Activated CD4-positive, alpha-beta memory T cell treated with anti-CD3 and anti-CD28 coated beads for 36 hours (primary cell): ENCODE measurements around the gene CAMK1D. TPM values are rescaled to one million over a fixed set of nuclear protein-coding genes. Genes with fewer than 3 reads are reported as not detected.
"Not testable (repeated sequence)": the region's sequence is repeated elsewhere in the genome, so short reads cannot be mapped to it uniquely, and the experiment has no call there.

Experiments
- CTCF ChIA-PET: fragments of 350-600 bp; sonication (Branson Sonifier 250); formaldehyde crosslinking; loops from one replicate; lab custom pipeline; 2021; ENCODE audit warnings: antibody characterized with exemption, inconsistent platforms; lab: Charles Lee
- POLR2A ChIA-PET: fragments of 350-600 bp; sonication (Branson Sonifier 250); formaldehyde crosslinking; loops from one replicate; lab custom pipeline; 2021; ENCODE audit warnings: antibody characterized with exemption; lab: Charles Lee
- DNase-seq: peaks from one replicate; pipeline ENCODE4 v3.0.0-alpha.2; 2020
- H3K27ac Mint-ChIP-seq: one replicate; pipeline ENCODE4 v1.8.0; 2021; ENCODE audit warnings: mixed read lengths
- H3K27me3 Mint-ChIP-seq: one replicate; pipeline ENCODE4 v1.8.0; 2021; ENCODE audit warnings: mixed read lengths
- H3K36me3 Mint-ChIP-seq: one replicate; pipeline ENCODE4 v1.8.0; 2021; ENCODE audit warnings: mixed read lengths
- H3K4me1 Mint-ChIP-seq: one replicate; pipeline ENCODE4 v1.8.0; 2021; ENCODE audit warnings: low read depth, mixed read lengths
- H3K4me3 Mint-ChIP-seq: one replicate; pipeline ENCODE4 v1.8.0; 2021; ENCODE audit warnings: mild to moderate bottlenecking, mixed read lengths
- H3K9me3 Mint-ChIP-seq: one replicate; pipeline ENCODE4 v1.8.0; 2021; ENCODE audit warnings: mixed read lengths
- intact Hi-C: fragments of 100-400 bp; cut with micrococcal nuclease; formaldehyde crosslinking; loops from one replicate; pipeline ENCODE4 v1.15.1; 2023
- total RNA-seq, 2 experiments: library from RNA; stranded (reverse); gene quantifications; one replicate each; pipeline ENCODE4 v1.2.3, GENCODE V29; 2021

CAMK1D gene
- total RNA-seq, 2 experiments from 2014 or later: 17.7 to 17.9 TPM

DNA sequence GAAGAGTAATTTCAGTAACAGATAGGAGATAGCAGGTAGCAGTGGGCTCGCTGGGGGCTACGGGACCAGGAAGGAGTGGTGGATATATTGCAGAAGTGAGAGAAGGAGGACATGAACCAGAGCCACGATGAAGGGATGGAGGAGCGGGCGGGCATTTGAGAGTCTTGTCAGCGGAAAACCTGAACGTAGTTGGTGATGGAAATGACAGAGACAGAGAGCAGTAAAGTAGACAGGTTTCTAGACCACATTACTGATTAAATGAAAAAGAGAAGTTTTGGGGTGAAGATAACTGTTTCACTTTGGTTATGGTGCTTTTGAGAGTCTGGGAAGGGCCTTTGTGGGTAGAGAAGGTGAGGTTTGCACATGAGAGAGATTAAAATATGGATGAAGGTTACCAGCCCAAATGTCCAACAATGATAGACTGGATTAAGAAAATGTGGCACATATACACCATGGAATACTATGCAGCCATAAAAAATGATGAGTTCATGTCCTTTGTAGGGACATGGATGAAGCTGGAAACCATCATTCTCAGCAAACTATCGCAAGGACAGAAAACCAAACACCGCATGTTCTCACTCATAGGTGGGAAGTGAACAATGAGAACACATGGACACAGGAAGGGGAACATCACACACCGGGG is 196.9 kb downstream of the CAMK1D start:
- H3K4me1 Mint-ChIP-seq: peaks cover 35% of the 10 kb centered on the region
- POLR2A ChIA-PET, CTCF ChIA-PET, H3K27me3 Mint-ChIP-seq, intact Hi-C loops, H3K4me3 Mint-ChIP-seq, H3K27ac Mint-ChIP-seq, H3K9me3 Mint-ChIP-seq, H3K36me3 Mint-ChIP-seq: not testable (repeated sequence)
- peak; percentile 26 for DNase-seq

DNA sequence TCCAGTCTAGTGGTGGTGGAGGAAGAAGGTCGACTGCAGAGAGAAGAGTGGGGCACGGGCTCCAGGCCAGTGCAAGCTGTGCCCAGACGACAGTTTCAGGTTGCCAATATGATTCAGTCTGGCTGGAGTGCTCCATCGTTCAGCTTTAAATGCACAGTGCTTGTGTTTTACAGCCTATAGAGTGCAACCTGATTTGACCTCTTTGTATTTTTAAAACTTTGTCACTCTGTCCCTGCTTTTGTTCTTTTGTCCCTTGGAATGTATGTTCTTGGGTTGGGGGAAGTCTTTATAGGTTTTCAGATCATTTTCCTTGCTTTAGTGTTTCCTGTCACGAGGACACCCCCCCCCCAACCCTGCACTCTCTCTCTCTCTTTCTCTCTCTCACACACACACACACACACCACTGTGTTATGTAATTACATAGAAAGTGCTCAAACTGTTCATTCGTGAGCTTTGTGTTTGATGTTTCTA is 198.0 kb downstream of the CAMK1D start:
- H3K27ac Mint-ChIP-seq: peak overlapping the region; percentile 30
- POLR2A ChIA-PET: no interaction called here
- intact Hi-C loops: no loop called here
- peaks cover 9% of the 10 kb centered on the region for H3K9me3 Mint-ChIP-seq
- H3K4me3 Mint-ChIP-seq: no peak overlapping the region
- H3K27me3 Mint-ChIP-seq: no peaks in the 10 kb centered on the region
- CTCF ChIA-PET: interaction anchor here (0.6 to 1.1 kb wide), 2 partner anchors 247 to 333 kb away, joined by 3 to 5 read pairs; no protein-coding TSS in a partner anchor
- H3K4me1 Mint-ChIP-seq: peaks cover 31% of the 10 kb centered on the region
- no peak for DNase-seq
- peaks cover 9% of the 10 kb centered on the region for H3K36me3 Mint-ChIP-seq

DNA sequence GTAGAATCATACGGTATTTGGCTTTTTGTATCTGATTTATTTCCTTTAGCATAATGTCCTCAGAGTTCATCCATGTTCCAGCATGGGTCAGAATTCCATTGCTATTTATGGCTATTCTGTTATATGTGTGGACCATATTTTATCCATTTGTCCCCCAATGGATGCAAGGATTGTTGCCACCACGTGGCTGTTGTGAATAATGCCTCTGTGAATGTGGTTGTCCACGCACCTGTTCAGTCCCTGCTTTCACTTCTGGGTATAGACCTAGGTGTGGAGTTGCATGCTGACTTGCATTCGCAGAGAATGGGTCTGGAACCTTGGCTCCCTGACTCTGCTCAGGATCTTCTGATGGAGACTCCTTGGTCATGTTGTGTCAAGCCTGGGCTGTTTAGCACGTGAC is 199.9 kb downstream of the CAMK1D start:
- Mint-ChIP-seq H3K36me3 (peaks cover 9% of the 10 kb centered on the region), H3K27me3 (no peaks in the 10 kb centered on the region), H3K27ac (no peak overlapping the region), H3K4me3 (no peak overlapping the region), H3K4me1 (peaks cover 31% of the 10 kb centered on the region), H3K9me3 (peaks cover 9% of the 10 kb centered on the region)
- intact Hi-C loops: no loop called here
- CTCF ChIA-PET: no interaction called here
- DNase-seq: no peak
- POLR2A ChIA-PET: no interaction called here

DNA sequence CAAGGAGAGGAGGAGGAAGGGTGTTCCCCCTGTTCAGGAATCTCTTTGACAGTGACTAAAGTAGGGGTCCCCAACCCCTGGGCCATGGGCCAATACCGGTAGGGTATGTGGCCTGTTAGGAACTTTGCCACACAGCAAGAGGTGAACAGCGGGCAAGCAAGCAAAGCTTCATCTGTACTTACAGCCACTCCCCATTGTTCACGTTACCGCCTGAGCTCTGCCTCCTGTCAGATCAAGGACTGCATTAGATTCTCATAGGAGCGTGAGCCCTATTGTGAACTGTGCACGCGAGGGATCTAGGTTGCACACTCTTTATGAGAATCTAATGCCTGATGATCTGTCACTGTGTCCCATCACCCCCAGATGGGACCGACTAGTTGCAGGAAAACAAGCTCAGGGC is 201.6 kb downstream of the CAMK1D start:
- CTCF ChIA-PET: no interaction called here
- no peaks in the 10 kb centered on the region for H3K27me3 Mint-ChIP-seq
- H3K9me3 Mint-ChIP-seq: peaks cover 4% of the 10 kb centered on the region
- H3K36me3 Mint-ChIP-seq: peaks cover 11% of the 10 kb centered on the region
- no peak for DNase-seq
- H3K27ac Mint-ChIP-seq: no peak overlapping the region
- intact Hi-C loops: no loop called here
- POLR2A ChIA-PET: no interaction called here
- no peak overlapping the region for H3K4me3 Mint-ChIP-seq
- peaks cover 22% of the 10 kb centered on the region for H3K4me1 Mint-ChIP-seq

DNA sequence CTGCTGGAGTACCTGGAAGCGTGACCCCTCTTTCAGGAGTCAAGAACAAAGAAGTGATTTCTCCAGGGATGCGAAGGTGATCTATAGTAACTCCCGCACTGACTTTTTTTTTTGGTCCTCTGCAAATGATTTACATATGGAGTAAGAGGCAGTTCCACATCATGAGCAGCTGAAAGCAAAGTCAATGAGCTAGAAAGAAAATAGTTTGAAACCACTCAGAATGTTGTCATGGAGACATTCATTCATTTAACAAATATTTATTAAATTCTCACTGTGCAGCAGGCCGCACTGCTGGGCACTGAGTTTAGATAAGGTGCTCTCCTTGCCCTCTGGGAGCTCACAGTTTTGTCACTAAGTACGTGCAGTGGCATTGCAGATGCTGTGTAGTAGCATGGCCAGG is 206.7 kb downstream of the CAMK1D start:
- CTCF ChIA-PET: no interaction called here
- Mint-ChIP-seq H3K27me3 (no peaks in the 10 kb centered on the region), H3K36me3 (peaks cover 7% of the 10 kb centered on the region), H3K4me1 (no peaks in the 10 kb centered on the region), H3K4me3 (no peak overlapping the region), H3K9me3 (no peaks in the 10 kb centered on the region), H3K27ac (no peak overlapping the region)
- POLR2A ChIA-PET: no interaction called here
- no peak for DNase-seq
- intact Hi-C loops: no loop called here

DNA sequence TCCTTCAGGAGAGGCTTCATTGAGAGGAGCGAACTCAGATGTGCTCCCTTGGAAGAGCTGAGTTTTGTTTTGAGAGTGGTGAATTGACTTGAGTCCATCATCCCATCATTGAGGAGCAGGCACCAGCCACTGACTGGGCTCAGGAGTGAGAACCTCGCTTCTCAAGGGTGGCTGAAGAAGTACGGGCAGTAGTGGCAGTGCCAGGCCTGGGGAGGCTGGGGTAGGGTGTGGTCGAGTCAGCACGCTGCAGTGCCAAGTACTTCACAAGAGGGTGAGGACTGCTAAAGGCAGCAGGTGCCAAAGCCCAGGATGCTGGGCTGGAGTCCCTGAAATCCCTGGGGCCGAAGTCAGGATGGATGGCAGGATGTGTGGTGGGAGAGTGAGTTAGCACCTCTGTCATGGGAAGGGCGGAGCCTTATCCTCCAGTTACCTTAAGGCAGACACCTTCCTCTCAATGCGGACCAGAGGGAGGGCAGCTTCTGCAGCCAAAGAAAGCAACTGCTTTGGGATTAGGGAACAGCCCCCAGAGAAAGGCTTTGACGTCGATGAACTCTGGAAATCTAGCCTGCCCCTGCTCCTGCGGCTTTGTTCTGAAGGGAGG is 210.3 kb downstream of the CAMK1D start:
- intact Hi-C loops: no loop called here
- POLR2A ChIA-PET: no interaction called here
- H3K27me3 Mint-ChIP-seq: no peaks in the 10 kb centered on the region
- no peak overlapping the region for H3K4me3 Mint-ChIP-seq
- H3K27ac Mint-ChIP-seq: no peak overlapping the region
- H3K36me3 Mint-ChIP-seq: peaks cover 6% of the 10 kb centered on the region
- H3K9me3 Mint-ChIP-seq: no peaks in the 10 kb centered on the region
- DNase-seq: no peak
- peaks cover 17% of the 10 kb centered on the region for H3K4me1 Mint-ChIP-seq
- CTCF ChIA-PET: no interaction called here

DNA sequence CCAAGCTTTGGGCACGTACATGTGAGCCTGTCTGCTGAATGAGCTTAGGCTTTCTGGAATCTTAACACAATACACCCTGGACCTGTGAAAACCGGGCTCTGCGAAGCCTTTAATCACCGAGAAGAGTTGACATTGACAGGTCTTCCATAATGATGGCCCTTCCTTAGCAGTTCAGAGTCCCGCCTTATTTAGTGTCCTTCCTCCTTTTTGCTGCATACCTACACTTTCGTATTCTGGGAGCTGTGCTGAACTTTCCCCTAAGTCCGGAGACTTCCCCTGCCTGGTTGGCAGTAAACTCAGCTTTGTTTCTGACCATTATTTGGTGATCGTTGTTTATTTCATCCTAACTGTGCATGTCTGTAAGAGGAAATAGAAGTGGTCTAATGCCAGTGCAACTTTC is 212.0 kb downstream of the CAMK1D start:
- Mint-ChIP-seq H3K4me3 (no peak overlapping the region), H3K27ac (no peak overlapping the region), H3K27me3 (no peaks in the 10 kb centered on the region), H3K4me1 (peaks cover 17% of the 10 kb centered on the region), H3K36me3 (no peaks in the 10 kb centered on the region), H3K9me3 (no peaks in the 10 kb centered on the region)
- ChIA-PET POLR2A (no interaction called here), CTCF (interaction anchor here (1.1 kb wide), 1 partner anchor 95 kb away, joined by 3 read pairs; no protein-coding TSS in a partner anchor)
- no peak for DNase-seq
- intact Hi-C loops: no loop called here

DNA sequence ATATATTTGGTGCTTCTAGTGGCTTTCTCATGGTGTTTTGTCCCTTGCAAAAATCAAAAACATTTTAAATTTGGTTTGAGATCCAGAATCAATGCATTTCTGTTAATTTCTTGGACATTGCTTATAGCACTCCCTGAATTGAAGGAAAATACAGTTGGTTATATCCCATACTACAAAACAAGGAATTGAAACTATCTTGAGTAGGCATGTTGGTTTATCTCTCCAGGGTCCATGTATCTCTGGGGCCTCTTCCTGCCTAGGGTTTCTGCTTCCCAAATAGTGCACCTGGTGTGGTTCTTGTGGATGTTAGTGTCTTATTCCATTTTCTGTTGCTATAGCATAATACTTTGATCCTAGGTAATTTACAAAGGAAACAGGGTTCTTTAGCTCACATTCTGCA is 212.4 kb downstream of the CAMK1D start:
- peaks cover 17% of the 10 kb centered on the region for H3K4me1 Mint-ChIP-seq
- intact Hi-C loops: no loop called here
- ChIA-PET POLR2A (no interaction called here), CTCF (interaction anchor here (1.1 to 3.4 kb wide), 2 partner anchors 95 kb away, joined by 3 to 22 read pairs; no protein-coding TSS in a partner anchor)
- no peaks in the 10 kb centered on the region for H3K27me3 Mint-ChIP-seq
- no peak overlapping the region for H3K4me3 Mint-ChIP-seq
- H3K9me3 Mint-ChIP-seq: no peaks in the 10 kb centered on the region
- DNase-seq: no peak
- no peaks in the 10 kb centered on the region for H3K36me3 Mint-ChIP-seq
- H3K27ac Mint-ChIP-seq: no peak overlapping the region

DNA sequence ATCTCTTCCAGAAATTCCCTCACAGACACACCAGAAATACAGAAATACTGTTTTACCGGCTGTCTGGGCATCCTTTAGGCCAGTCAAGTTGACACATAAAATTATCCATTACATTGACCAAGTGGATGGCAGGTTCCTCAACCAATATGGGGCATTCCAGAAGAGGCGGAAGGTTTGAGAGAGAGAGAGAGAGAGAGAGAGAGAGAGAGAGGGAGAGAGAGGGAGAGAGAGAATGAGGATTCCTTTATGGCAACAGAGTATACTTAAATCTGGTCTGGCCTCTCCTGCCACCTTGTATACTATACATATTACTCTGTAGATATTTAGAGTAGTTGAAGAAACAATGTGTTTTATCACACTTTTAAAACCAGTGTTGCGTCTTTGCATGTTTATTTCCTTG is 214.1 kb downstream of the CAMK1D start:
- Mint-ChIP-seq H3K36me3 (no peaks in the 10 kb centered on the region), H3K4me1 (peaks cover 30% of the 10 kb centered on the region), H3K4me3 (no peak overlapping the region), H3K27ac (no peak overlapping the region), H3K9me3 (no peaks in the 10 kb centered on the region), H3K27me3 (no peaks in the 10 kb centered on the region)
- ChIA-PET CTCF (interaction anchor here (3.4 kb wide), 1 partner anchor 93 kb away, joined by 22 read pairs; no protein-coding TSS in a partner anchor), POLR2A (interaction anchor here (1.1 kb wide), 1 partner anchor 484 kb away, joined by 3 read pairs; no protein-coding TSS in a partner anchor)
- DNase-seq: no peak
- intact Hi-C loops: no loop called here

DNA sequence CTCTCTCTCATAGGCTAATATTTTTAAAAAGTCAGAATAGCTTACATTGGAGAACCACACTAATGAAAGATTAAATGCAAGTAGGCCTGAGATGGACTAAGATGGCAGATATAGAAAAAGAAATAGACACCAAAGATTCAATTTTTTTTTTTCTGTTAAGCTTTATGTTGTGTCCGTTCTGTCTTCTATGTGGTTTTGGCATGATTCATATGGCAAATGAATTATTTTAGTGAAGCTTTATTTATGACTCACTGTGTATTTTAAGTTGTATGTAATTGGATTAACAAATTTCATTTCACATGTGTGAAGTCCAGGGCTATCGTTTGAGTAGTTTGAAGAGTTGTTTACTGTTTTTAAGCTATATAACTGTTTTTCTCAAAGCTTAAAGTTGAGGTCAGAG is 214.8 kb downstream of the CAMK1D start:
- Mint-ChIP-seq H3K36me3 (no peaks in the 10 kb centered on the region), H3K27me3 (no peaks in the 10 kb centered on the region), H3K4me1 (peaks cover 32% of the 10 kb centered on the region), H3K9me3 (no peaks in the 10 kb centered on the region), H3K27ac (peak overlapping the region; percentile 32), H3K4me3 (no peak overlapping the region)
- ChIA-PET CTCF (interaction anchor here (3.4 kb wide), 1 partner anchor 92 kb away, joined by 22 read pairs; no protein-coding TSS in a partner anchor), POLR2A (interaction anchor here (0.6 to 1.1 kb wide), 3 partner anchors 65 to 999 kb away, joined by 3 to 4 read pairs (median 3); no protein-coding TSS in a partner anchor)
- no peak for DNase-seq
- intact Hi-C loops: no loop called here

DNA sequence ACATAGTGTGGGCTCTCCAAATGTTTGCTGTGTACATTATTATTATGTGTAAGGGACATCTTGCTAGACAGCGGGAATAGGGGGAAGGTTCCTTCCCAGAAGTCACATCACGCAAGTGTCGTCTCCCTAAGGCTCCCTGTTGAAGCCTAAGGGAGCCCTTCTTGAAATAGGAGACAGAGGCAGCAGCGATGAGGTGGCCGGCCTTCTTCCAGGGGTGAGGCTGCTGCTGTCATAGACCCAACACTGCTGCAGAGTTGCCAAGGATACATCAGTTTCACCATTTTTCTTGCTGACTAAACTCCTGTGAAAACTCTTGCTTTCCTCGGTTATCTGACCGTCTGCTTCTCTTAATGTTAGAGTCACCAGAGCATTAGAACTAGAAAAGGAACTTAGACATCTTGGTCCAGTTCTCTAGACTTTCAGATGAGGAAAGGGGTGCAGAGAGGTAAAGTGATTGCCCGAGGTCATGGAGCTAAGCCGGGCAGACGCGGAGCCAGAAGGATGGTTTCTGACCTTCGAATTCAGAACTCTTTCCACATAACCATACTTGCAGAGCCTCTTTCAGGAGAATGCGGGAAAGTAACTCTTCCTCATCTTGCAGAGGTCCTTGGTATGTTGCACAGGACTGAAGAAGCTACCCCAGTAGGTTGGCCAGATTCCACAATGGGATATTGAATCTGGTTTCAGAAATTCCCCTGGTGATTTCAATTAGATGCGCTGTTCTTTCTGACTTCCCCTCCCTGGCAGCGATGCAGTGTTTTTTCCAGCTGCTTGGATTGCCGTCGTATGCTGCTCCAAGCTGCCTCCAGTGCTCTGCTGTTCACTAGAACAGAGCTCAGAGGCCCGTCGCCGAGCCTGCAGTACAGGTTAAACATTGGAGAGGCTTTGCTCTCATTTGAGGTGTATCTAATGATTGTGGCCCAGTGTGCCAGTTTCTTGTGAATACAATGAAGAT is 217.1 kb downstream of the CAMK1D start:
- Mint-ChIP-seq H3K27me3 (no peaks in the 10 kb centered on the region), H3K4me3 (no peak overlapping the region), H3K27ac (no peak overlapping the region), H3K4me1 (peaks cover 31% of the 10 kb centered on the region), H3K36me3 (no peaks in the 10 kb centered on the region), H3K9me3 (no peaks in the 10 kb centered on the region)
- CTCF ChIA-PET: interaction anchor here (1.0 kb wide), 1 partner anchor 144 kb away, joined by 4 read pairs; no protein-coding TSS in a partner anchor
- DNase-seq: no peak
- intact Hi-C loops: no loop called here
- POLR2A ChIA-PET: interaction anchor here (0.6 to 1.1 kb wide), 2 partner anchors 30 to 78 kb away, joined by 3 read pairs; no protein-coding TSS in a partner anchor
